ENCODE measurements around the gene UNC13A. TPM values are rescaled to one million over a fixed set of nuclear protein-coding genes. Genes with fewer than 3 reads are reported as not detected.

UNC13A gene
- total and polyA plus RNA-seq, 2 of the 13 experiments (the other 11 are each of a cell fraction or from before 2014, with no cell fraction given) = 0.11 to 0.45 TPM

DNA sequence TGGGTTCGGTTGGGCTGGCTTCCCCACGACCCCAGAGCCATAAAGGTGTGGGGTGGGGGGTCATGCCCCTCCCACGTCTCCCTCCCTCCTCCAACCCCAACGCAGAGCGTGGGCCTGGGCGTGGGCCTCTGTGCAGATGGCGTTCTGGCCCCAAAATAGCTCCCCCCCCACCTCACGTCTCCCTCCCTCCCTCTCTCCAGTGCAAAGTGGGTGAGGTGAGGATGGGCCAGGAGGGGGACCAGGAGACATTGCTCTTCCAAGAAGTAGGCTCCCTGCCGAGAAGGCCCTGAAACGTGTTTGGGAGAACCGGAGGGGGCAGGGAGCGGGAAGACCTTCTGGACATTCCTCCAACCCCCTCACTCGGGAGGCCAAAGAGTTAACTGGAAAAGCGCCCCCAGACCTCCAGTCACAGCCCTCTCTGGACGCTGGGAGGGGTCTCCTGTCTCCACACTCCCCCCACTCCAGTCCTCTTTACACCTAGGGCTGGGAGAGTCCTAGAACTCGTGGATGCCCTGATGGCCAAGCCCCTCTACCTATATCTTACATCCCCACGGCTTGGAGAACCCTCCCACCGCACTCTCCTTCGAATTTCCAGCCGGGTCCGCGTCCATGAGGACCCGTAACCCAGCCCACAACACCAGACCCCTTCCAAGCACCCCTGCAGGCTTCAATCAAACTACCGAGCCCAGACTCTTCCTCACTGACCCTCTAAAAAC, 855 bp downstream of the UNC13A start:
- 62% methylated on average over 9 of the region's 24 CpGs for WGBS (ENCODE audit: low lambda C conversion rate)
- no TSS peak for BruUV-seq (replicated peaks)
- CTCF ChIA-PET (ENCODE audit: low intra/inter-chr PET ratio, low total read pairs) = no interaction called here
- Histone ChIP-seq H4K20me1 (ENCODE audit: insufficient read depth, low read length) (peaks cover 4% of the 10 kb centered on the region; the same call in 1 of the 2 replicates), H3K27me3 (ENCODE audit: control insufficient read depth in 1 of 2, insufficient read depth in 2 of 2, low read length in 2 of 2) (peaks cover 0 to 18% of the 10 kb centered on the region in 2 experiments; a peak in 4 of 5 replicates), H3K4me3 (replicated peaks in 1 of 3; ENCODE audit: insufficient read depth in 1 of 3, low read depth in 2 of 3, low read length in 3 of 3) (no peak overlapping the region), H3K4me1 (ENCODE audit: insufficient read depth, low read length) (no peaks in the 10 kb centered on the region), H2AFZ (ENCODE audit: low read length) (no peak overlapping the region), H3K9me3 (ENCODE audit: low read length) (no peaks in the 10 kb centered on the region), H3K4me2 (ENCODE audit: low read depth, low read length) (no peak overlapping the region), H3K9ac (ENCODE audit: insufficient read depth, low read depth, low read length) (no peak overlapping the region), H3K27ac (ENCODE audit: extremely low read length, insufficient read depth, low read length) (no peak overlapping the region), H3K79me2 (ENCODE audit: insufficient read depth, low read length) (no peaks in the 10 kb centered on the region), H3K36me3 (replicated peaks in 1 of 2; ENCODE audit: control insufficient read depth in 1 of 2, insufficient read depth in 2 of 2, low read length in 2 of 2) (no peaks in the 10 kb centered on the region)
- TF ChIP-seq MTF2 (CRISPR knock-in tag; IDR thresholded peaks at IDR 0.05; ENCODE audit: borderline replicate concordance) = no peak
- no peak for TF ChIP-seq KMT2B (CRISPR knock-in tag; IDR thresholded peaks at IDR 0.05)
- TF ChIP-seq ZFP36 (IDR thresholded peaks at IDR 0.05; ENCODE audit: borderline replicate concordance, low read depth, low read length, partially characterized antibody) = no peak
- TF ChIP-seq FOSL2 (CRISPR knock-in tag; IDR thresholded peaks at IDR 0.05) = no peak
- TF ChIP-seq CHD2 (IDR thresholded peaks at IDR 0.05; ENCODE audit: low read depth, low read length) = no peak
- TF ChIP-seq, protein P1, sequence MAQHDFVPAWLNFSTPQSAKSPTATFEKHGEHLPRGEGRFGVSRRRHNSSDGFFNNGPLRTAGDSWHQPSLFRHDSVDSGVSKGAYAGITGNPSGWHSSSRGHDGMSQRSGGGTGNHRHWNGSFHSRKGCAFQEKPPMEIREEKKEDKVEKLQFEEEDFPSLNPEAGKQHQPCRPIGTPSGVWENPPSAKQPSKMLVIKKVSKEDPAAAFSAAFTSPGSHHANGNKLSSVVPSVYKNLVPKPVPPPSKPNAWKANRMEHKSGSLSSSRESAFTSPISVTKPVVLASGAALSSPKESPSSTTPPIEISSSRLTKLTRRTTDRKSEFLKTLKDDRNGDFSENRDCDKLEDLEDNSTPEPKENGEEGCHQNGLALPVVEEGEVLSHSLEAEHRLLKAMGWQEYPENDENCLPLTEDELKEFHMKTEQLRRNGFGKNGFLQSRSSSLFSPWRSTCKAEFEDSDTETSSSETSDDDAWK (CRISPR knock-in tag; IDR thresholded peaks at IDR 0.05) = no peak
- no peak for TF ChIP-seq ZBTB21 (CRISPR knock-in tag; IDR thresholded peaks at IDR 0.05)
- no peak for TF ChIP-seq ZNF749 (CRISPR knock-in tag; IDR thresholded peaks at IDR 0.05; ENCODE audit: borderline replicate concordance)
- TF ChIP-seq, protein P2, sequence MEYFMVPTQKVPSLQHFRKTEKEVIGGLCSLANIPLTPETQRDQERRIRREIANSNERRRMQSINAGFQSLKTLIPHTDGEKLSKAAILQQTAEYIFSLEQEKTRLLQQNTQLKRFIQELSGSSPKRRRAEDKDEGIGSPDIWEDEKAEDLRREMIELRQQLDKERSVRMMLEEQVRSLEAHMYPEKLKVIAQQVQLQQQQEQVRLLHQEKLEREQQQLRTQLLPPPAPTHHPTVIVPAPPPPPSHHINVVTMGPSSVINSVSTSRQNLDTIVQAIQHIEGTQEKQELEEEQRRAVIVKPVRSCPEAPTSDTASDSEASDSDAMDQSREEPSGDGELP (IDR thresholded peaks at IDR 0.05; ENCODE audit: borderline replicate concordance, low read depth) = no peak
- no peak for TF ChIP-seq NR2F1 (CRISPR knock-in tag; IDR thresholded peaks at IDR 0.05)
- no peak for TF ChIP-seq ZNF556 (CRISPR knock-in tag; IDR thresholded peaks at IDR 0.05; ENCODE audit: borderline replicate concordance)
- TF ChIP-seq ZNF430 (CRISPR knock-in tag; IDR thresholded peaks at IDR 0.05) = no peak
- no peak for DNase-seq (ENCODE audit: low spot score)
- ATAC-seq = no peak; the same call in 2 of the 3 replicates
- intact Hi-C loops (cut with micrococcal nuclease; ENCODE audit: unreplicated experiment) = no loop called here
- in situ Hi-C loops (cut with HindIII; ENCODE audit: extremely low pct_ligation_motif_present, low pct_unique_long_range_greater_than_20kb) = no loop called here
- POLR2A ChIA-PET = no interaction called here
- no peak for FAIRE-seq

Data from HepG2 (cell line).